ENCODE results near the gene EBF3.

Gene EBF3

GRCh38 chr10:129893104-129894089 is 70.7 kb downstream of the EBF3 start:
- no peak overlapping the region for H3K4me3 ChIP-seq (ENCODE audit: low read depth, low read length)

DNA sequence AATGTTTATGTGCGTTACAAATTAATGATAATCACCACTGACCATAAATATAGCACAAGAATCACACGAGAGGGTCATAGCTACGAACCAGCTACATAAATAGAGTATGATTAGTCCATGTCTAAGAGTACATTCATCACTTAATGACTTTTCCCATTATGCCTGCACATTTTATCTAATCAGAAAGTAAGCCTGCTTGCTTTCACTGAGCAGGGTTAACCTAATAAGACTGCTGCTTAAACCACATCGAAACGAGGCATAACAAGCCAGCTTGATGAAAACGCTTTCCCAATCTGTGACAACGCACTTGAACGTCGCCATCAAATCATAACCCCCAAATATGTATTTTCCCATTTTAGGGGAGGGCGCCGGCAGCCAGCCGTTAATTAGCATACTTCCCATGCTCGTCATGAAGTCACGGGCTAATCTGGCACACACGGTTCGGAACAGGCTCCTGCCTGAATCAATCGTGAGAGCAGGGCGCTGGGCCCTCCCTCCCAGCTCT is 71.5 kb downstream of the EBF3 start:
- no peak overlapping the region for H3K4me3 ChIP-seq (ENCODE audit: low read depth, low read length)

DNA sequence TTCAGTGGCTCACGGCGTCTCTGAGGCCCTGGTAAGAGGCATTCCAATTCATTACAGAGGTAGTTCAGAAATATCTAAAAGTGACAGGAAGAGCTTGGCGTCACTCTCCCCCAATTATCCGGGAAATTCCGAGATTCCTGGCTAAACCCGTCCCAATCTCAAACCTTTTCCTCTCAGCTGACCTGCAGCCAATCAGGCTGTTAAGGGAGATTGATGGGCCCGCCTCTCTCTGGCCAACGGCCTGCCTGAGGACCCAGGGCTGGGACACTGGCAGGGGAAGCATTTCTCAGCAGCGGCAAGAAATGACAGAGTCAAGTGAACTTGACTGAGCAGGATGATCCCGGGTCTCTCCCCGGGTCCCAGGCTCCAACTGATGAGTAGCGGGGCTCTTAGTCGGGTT is 72.3 kb downstream of the EBF3 start:
- no peak overlapping the region for H3K4me3 ChIP-seq (ENCODE audit: low read depth, low read length)

GRCh38 chr10:129890170-129890569 is 73.9 kb downstream of the EBF3 start:
- H3K4me3 ChIP-seq (ENCODE audit: low read depth, low read length): no peak overlapping the region

DNA sequence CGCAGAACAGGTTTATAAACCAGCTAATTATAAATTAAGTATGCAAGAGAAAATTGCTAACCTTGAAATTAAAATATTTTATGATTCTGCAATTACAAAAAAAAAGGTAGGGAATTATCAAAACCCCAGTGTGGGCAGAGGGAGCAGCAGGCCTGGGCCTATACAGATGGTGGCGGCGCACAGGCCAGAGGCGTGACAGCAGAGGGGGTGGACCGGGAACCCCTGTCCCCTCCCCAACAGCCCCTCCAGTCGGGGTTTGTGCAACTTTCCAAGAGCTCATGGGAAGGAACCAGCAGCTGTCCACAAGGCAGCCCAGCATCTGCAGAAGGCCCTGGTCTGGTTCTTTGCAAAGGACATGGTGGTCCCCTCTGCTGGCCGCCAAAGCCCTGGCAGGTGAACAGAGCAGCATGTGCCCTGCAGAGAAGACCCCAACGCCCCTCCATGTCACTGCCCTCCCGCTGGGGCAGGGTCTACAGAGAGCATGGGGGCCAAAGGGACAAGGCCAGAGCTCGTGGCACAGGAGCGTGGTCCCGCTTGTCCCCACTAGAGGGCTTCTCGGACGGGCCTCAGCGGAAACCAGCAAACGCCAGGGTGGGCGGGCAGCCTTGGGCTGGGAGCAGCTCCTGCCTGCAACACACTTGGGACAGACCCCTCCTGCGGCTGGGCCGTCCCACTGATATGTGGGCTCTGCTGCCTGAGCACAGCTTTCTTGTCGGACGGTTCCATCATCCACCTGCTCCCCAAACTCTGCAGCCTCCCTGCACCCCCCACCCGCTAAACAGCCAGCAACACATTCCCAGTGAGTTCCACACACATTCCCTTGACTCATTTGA is 75.1 kb downstream of the EBF3 start:
- H3K4me3 ChIP-seq (ENCODE audit: low read depth, low read length): no peak overlapping the region

DNA sequence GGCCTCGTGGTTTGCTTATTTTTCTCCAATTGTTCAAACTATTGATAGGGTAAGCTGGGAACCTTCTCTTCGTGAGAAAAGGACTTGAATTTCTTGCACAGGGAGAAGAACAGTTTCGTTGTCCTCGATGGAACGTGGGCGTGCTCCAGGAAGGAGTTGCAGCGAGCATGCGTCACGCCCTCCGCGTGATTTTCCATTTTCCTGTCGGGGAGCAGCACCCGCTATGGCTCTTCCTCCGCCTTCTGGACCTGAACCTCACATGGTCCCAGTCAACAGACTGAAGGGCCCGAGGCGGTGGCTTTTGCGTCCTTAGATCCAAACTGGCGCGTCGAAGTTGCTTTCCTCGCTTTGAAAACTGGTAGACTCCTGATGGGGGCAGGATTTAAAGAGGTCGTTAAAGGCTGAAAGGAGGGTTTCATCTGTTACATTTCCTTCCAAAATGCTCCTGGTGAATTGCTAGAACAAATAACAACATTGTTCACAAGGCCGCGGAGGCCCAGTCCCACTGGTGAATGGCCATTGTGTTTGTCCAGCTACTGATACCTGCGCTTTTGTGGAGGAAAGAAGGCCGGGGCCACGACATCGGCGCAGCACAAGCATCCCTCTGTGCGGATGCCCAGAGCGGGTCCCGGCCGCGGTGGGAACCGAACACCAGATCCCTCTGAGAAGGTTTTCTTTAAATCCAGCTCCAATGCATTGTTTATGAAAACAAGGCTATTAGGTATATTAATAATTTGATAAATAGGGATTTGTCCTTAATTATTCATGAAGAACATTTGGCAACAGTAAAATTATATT is 75.9 kb downstream of the EBF3 start:
- no peak overlapping the region for H3K4me3 ChIP-seq (ENCODE audit: low read depth, low read length)

- H3K4me3 ChIP-seq (ENCODE audit: low read depth, low read length): no peak overlapping the region
Observed at GRCh38 chr10:129887381-129887905, 76.6 kb downstream of the EBF3 start.

DNA sequence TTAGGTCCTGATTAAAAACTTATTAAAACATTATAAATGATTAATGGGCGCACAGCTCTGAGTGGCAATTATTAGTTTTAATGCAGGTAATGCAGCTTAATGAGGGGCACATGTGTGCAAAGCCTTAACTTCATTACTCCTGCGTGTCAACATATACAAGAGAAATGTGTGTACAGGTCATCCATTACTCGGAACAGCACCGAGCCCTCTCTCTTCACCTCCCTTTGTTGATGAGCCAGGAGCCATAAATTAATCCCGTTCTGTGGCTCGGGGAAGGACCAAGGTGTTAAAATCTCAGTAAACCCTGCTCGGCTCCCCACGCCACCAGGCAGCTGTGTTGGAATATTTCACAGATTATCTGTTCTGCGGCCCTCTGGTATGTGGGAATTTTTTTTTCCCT is 77.8 kb downstream of the EBF3 start:
- no peak overlapping the region for H3K4me3 ChIP-seq (ENCODE audit: low read depth, low read length)

DNA sequence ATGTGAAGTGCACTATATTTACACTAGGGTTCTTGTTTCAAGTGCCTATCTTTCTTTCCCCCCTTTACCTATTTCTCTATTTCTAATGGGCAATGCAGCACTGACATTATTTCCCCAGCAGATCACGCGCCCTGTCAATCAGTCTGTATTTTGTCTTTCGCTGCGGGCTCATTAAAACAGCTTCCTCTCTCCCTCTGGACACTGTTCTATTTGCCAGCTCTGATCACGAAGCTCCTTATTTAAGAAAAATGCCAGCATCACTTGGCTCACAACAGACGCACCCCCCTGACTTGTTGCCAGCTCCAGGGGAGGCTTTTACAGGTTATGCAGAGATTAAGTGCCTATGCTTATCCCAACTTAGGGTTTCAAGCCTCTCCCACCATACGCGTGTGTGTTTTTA is 78.5 kb downstream of the EBF3 start:
- H3K4me3 ChIP-seq (ENCODE audit: low read depth, low read length): no peak overlapping the region

GRCh38 chr10:129884398-129885078 is 79.5 kb downstream of the EBF3 start:
- H3K4me3 ChIP-seq (ENCODE audit: low read depth, low read length): no peak overlapping the region

DNA sequence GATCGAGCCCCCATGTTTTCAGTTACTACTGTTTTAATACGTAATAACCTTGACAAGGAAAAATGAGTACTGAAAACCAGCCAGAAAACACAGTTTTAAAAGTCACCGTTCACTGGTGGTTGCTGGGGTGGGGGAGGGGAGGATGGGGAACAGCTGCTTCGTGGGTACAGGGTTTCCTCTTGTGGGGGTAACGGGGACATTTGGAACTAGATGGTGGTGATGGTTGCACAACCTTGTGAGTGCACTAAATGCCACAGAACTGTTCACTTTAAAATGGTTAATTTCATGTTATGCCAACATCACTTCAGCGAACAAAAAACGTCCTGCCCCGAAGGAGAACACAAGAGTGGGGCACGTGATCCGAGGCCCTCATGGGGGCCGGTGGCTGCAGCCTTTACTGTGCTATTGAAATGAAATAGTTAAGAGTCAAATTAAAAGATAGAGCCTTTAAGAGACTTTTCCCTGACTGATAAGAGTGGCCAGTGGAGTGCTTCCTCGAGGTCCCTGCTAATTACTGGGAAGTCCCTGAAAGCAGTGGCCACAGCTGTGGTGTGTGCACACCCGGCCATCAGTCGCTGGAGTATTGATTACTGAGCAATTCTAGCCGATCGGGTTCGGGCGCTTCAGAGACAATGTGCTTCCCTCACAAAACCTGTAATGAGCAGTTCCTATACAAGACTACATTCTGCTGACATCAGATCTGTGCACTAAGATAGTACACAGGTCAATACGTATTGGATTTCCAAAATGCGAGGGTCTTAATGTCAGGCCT is 80.3 kb downstream of the EBF3 start:
- H3K4me3 ChIP-seq (ENCODE audit: low read depth, low read length): no peak overlapping the region

DNA sequence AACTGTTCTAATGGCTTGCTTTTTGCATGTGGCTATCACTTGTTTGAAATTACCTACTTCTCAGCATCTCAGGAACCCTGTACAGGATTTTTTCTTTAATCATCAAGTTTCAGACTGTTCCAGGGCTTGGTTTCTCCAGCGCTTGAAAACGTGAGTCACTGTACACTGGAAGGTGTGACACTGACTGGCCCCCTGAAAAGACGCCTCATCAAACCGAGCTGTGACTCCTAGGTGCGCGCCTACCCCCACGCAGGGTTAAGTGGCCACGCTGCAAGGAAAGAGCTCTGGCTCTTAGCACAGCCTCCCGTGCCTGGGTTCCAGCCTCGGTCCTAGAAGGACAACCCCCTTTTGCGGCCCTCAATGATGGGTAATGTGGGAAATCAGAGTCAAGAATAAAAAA is 81.0 kb downstream of the EBF3 start:
- H3K4me3 ChIP-seq (ENCODE audit: low read depth, low read length): no peak overlapping the region

GRCh38 chr10:129882291-129883010 is 81.6 kb downstream of the EBF3 start:
- H3K4me3 ChIP-seq (ENCODE audit: low read depth, low read length): no peak overlapping the region

- H3K4me3 ChIP-seq (ENCODE audit: low read depth, low read length): no peak overlapping the region
Observed at GRCh38 chr10:129881641-129882040, 82.4 kb downstream of the EBF3 start.

DNA sequence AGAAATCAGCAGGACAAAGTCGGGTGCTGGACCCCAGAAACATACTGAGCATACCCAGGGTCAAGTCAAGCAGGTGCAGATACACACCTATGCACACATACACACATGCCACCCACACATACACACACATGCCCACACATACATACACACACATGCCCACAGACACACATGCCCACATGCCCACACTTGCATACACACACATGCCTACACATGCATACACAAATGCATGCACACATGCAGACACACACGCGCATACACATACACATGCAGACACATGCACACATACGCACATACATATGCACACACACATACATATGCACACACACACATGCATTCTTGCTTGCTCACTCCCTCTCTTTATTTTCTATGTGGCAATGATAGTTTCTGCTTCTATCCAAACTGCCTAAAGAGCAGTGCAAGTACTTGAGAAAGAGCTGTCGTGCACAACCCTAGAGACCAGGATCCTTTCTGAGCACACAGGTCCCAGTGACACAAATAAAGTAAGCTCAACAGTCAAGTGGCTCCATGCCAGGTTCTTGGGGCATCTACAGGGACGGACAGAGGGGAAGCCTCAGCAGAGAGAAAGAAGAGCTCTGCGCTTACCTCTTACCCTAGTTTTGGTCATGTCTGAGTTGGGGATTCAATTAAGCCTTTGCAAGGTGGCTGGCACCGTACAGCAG is 83.7 kb downstream of the EBF3 start:
- no peak overlapping the region for H3K4me3 ChIP-seq (ENCODE audit: low read depth, low read length)

- no peak overlapping the region for H3K4me3 ChIP-seq (ENCODE audit: low read depth, low read length)
Observed at GRCh38 chr10:129879655-129880054, 84.4 kb downstream of the EBF3 start.

GRCh38 chr10:129878835-129879234 is 85.2 kb downstream of the EBF3 start:
- H3K4me3 ChIP-seq (ENCODE audit: low read depth, low read length): no peak overlapping the region

DNA sequence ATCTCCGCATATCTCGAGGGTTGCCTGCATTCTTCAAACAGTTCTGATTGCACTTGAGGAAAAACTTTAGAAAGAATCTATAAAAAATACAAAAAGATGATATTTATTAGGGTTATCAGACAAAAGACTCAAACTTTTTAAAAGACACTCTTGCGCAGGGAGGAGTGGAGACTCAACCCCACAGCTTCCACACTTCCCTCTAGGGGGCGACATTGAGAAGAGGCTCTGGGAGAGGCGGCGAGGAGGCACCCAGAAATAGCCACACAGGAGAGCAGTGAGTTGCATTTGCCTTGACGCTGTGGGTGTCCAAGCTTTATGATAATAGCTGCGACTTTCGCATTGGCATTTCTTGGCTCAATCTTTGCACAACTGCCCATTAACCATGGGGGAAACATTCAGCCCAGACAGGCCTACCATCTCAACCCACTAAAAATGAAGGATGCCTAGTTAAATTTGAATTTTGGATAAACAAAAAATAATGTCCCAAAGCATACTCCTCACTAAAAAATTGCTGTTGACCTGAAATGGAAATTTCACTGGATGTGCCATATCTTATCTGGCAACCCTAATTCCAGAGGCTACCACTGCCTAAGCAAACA is 86.2 kb downstream of the EBF3 start:
- no peak overlapping the region for H3K4me3 ChIP-seq (ENCODE audit: low read depth, low read length)
